ENCODE measurements around the gene TMPRSS13.

The TMPRSS13 gene

DNA sequence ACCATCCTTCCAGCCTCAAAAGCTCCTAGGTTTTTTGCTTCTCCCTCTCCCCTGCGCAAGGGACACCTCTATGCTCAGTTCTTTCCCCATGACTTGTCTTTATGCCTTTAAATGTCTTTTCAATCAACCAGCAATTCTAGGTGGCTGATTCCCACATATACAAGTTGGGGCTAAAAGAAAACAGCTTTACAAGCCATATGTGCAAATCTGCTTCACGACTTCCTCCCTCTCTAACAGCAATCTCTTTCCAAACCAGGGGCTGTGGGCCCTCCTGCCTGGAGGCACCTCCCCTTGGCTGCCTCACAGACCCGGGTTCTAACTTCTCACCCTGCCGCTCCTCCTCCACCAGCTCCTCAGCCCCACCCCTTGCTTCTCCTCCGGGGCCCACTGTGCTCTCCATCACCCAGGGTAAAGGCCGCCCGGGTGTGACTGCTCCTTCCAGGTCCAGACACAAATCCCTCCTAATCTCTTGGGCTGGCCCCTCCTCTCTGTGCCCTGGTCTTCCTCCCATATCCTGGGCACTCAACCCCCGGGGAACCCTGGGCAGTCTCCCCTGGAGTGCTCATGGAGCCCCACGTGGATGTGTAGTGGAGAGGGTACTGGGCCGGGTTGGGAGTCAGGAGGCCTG is 14.1 kb downstream of the TMPRSS13 start:
- Histone ChIP-seq H3K4me3 (replicated peaks; ENCODE audit: low read depth, low read length) (no peak overlapping the region), H3K27me3 (replicated peaks; ENCODE audit: control insufficient read depth, insufficient read depth, low read length) (no peaks in the 10 kb centered on the region; the same call in 1 of the 2 replicates)

DNA sequence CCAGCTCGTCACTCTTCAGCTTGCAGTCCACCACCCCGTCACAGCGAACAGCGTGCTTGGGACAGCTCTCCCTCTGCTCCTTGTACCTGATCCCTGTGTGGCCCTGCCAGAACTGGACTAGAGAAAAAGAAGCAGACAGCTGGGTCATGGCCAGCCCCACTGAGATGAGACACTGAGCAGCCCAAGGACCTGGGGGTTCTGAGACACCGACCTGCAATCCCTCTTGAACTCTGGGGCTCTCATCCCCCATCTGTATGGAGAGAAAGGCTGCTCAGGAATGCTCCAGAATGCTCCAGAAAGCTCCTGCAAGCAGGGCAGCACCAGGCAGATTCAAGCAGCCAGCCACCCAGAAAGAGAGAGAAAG is 14.8 kb downstream of the TMPRSS13 start:
- Histone ChIP-seq H3K36me3 (ENCODE audit: control insufficient read depth, insufficient read depth, low read length) (no peaks in the 10 kb centered on the region), H3K4me3 (replicated peaks; ENCODE audit: low read depth, low read length) (no peak overlapping the region), H3K27me3 (replicated peaks; ENCODE audit: control insufficient read depth, insufficient read depth, low read length) (no peaks in the 10 kb centered on the region; the same call in 1 of the 2 replicates)
- TF ChIP-seq, protein P1, sequence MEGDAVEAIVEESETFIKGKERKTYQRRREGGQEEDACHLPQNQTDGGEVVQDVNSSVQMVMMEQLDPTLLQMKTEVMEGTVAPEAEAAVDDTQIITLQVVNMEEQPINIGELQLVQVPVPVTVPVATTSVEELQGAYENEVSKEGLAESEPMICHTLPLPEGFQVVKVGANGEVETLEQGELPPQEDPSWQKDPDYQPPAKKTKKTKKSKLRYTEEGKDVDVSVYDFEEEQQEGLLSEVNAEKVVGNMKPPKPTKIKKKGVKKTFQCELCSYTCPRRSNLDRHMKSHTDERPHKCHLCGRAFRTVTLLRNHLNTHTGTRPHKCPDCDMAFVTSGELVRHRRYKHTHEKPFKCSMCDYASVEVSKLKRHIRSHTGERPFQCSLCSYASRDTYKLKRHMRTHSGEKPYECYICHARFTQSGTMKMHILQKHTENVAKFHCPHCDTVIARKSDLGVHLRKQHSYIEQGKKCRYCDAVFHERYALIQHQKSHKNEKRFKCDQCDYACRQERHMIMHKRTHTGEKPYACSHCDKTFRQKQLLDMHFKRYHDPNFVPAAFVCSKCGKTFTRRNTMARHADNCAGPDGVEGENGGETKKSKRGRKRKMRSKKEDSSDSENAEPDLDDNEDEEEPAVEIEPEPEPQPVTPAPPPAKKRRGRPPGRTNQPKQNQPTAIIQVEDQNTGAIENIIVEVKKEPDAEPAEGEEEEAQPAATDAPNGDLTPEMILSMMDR (IDR thresholded peaks at IDR 0.05; ENCODE audit: insufficient read depth, low read length, poor library complexity, severe bottlenecking), result no peak
- no peak for DNase-seq (ENCODE audit: extremely low read depth, insufficient read length)

More for the DNA sequence above, 14.1 kb downstream of the TMPRSS13 start:
- no peak for DNase-seq (ENCODE audit: extremely low read depth, insufficient read length)
- TF ChIP-seq, protein P1 (IDR thresholded peaks at IDR 0.05; ENCODE audit: insufficient read depth, low read length, poor library complexity, severe bottlenecking), result no peak
- no peaks in the 10 kb centered on the region for H3K36me3 ChIP-seq (ENCODE audit: control insufficient read depth, insufficient read depth, low read length)

DNA sequence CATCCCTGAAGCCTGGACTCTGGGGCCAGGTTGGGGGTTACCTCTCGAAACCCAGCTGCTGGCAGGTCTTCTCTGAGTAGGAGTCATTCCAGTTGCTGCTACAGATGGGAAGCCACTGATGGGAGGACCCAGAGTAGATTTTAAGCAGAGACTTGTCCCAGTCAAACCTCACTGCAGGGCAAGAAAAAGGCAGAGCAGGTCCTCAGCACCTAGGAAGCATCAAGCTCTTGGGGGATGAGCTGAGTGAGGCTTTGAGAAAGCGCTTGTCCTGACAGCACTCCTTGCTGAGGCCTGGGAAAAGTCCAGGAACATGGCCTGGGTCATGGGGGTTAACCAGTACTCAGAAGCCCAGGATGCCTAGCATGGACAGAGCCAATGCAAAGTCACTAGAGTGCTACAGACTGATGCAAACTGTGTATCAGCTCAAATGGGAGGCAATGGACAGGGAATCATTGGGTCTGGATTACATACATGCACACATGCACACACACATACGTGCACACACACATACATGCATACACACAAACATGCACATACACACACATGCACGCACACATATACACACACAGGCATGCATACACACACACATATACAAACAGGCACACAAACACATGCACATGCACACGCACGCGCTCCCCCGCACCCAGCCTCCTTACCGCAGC is 15.3 kb downstream of the TMPRSS13 start:
- Histone ChIP-seq H3K36me3 (ENCODE audit: control insufficient read depth, insufficient read depth, low read length) (no peaks in the 10 kb centered on the region), H3K4me3 (replicated peaks; ENCODE audit: low read depth, low read length) (no peak overlapping the region), H3K27me3 (replicated peaks; ENCODE audit: control insufficient read depth, insufficient read depth, low read length) (no peaks in the 10 kb centered on the region; the same call in 1 of the 2 replicates)
- DNase-seq (ENCODE audit: extremely low read depth, insufficient read length), result no peak
- TF ChIP-seq, protein P1 (IDR thresholded peaks at IDR 0.05; ENCODE audit: insufficient read depth, low read length, poor library complexity, severe bottlenecking), result no peak

GRCh38 chr11:117912497-117912896 is 16.7 kb downstream of the TMPRSS13 start:
- Histone ChIP-seq H3K27me3 (replicated peaks; ENCODE audit: control insufficient read depth, insufficient read depth, low read length) (no peaks in the 10 kb centered on the region; the same call in 1 of the 2 replicates), H3K36me3 (ENCODE audit: control insufficient read depth, insufficient read depth, low read length) (no peaks in the 10 kb centered on the region), H3K4me3 (replicated peaks; ENCODE audit: low read depth, low read length) (no peak overlapping the region)
- no peak for DNase-seq (ENCODE audit: extremely low read depth, insufficient read length)
- TF ChIP-seq, protein P1 (IDR thresholded peaks at IDR 0.05; ENCODE audit: insufficient read depth, low read length, poor library complexity, severe bottlenecking), result no peak

- Histone ChIP-seq H3K36me3 (ENCODE audit: control insufficient read depth, insufficient read depth, low read length) (no peaks in the 10 kb centered on the region), H3K4me3 (replicated peaks; ENCODE audit: low read depth, low read length) (no peak overlapping the region), H3K27me3 (replicated peaks; ENCODE audit: control insufficient read depth, insufficient read depth, low read length) (no peaks in the 10 kb centered on the region; the same call in 1 of the 2 replicates)
- no peak for DNase-seq (ENCODE audit: extremely low read depth, insufficient read length)
- TF ChIP-seq, protein P1 (IDR thresholded peaks at IDR 0.05; ENCODE audit: insufficient read depth, low read length, poor library complexity, severe bottlenecking), result no peak
These were observed 17.5 kb downstream of the TMPRSS13 start for GRCh38 chr11:117911694-117912093.
